ENCODE results near the gene MAPT.

GRCh38 chr17:46027048-46027975, 133.0 kb downstream of the MAPT start:
- TF ChIP-seq POLR2A (IDR thresholded peaks at IDR 0.05; ENCODE audit: low read depth, low read length) (0 out of 2 replicates have a peak, but pooled peaks have one; percentile 1), POLR2AphosphoS5 (IDR thresholded peaks at IDR 0.05; ENCODE audit: low read depth, low read length) (peak; percentile 60; the same call in 1 of the 2 replicates)
